ENCODE data around the gene PGS1.

Gene PGS1

GRCh38 chr17:78428025-78428575 is 49.7 kb downstream of the PGS1 start:
- H3K4me3 ChIP-seq (ENCODE audit: low read depth in 1 of 2, low read length in 2 of 2), result no peak overlapping the region
- no peaks in the 10 kb centered on the region for H3K9me3 ChIP-seq (ENCODE audit: low read length)
- no peak overlapping the region for H3K27ac ChIP-seq (ENCODE audit: low read depth, low read length)
- no peaks in the 10 kb centered on the region for H3K27me3 ChIP-seq (ENCODE audit: control insufficient read depth in 1 of 2, insufficient read depth in 2 of 2, low read length in 2 of 2)
- peaks cover 25% of the 10 kb centered on the region for H3K36me3 ChIP-seq (ENCODE audit: insufficient read depth, low read length)
- H3K9ac ChIP-seq (ENCODE audit: low read length), result no peak overlapping the region
- peaks cover 5% of the 10 kb centered on the region for H3K4me1 ChIP-seq (ENCODE audit: insufficient read depth, low read length)

GRCh38 chr17:78428836-78429617 is 50.6 kb downstream of the PGS1 start:
- Histone ChIP-seq H3K9ac (ENCODE audit: low read length) (no peak overlapping the region), H3K27ac (ENCODE audit: low read depth, low read length) (no peak overlapping the region), H3K9me3 (ENCODE audit: low read length) (no peaks in the 10 kb centered on the region), H3K4me3 (ENCODE audit: low read depth in 1 of 2, low read length in 2 of 2) (no peak overlapping the region), H3K27me3 (ENCODE audit: control insufficient read depth in 1 of 2, insufficient read depth in 2 of 2, low read length in 2 of 2) (no peaks in the 10 kb centered on the region), H3K4me1 (ENCODE audit: insufficient read depth, low read length) (peaks cover 5% of the 10 kb centered on the region), H3K36me3 (ENCODE audit: insufficient read depth, low read length) (peaks cover 17% of the 10 kb centered on the region)

- Histone ChIP-seq H3K9me3 (ENCODE audit: low read length) (no peaks in the 10 kb centered on the region), H3K9ac (ENCODE audit: low read length) (no peak overlapping the region), H3K27me3 (ENCODE audit: control insufficient read depth in 1 of 2, insufficient read depth in 2 of 2, low read length in 2 of 2) (no peaks in the 10 kb centered on the region), H3K36me3 (ENCODE audit: insufficient read depth, low read length) (peaks cover 12% of the 10 kb centered on the region), H3K4me3 (ENCODE audit: low read depth in 1 of 2, low read length in 2 of 2) (no peak overlapping the region), H3K27ac (ENCODE audit: low read depth, low read length) (no peak overlapping the region), H3K4me1 (ENCODE audit: insufficient read depth, low read length) (peaks cover 5% of the 10 kb centered on the region)
These were observed 51.2 kb downstream of the PGS1 start for GRCh38 chr17:78429618-78429995.

- H3K9ac ChIP-seq (ENCODE audit: low read length), result no peak overlapping the region
- peaks cover 4% of the 10 kb centered on the region for H3K36me3 ChIP-seq (ENCODE audit: insufficient read depth, low read length)
- no peaks in the 10 kb centered on the region for H3K9me3 ChIP-seq (ENCODE audit: low read length)
- no peak overlapping the region for H3K4me3 ChIP-seq (ENCODE audit: low read depth in 1 of 2, low read length in 2 of 2)
- H3K4me1 ChIP-seq (ENCODE audit: insufficient read depth, low read length), result peaks cover 5% of the 10 kb centered on the region
- no peak overlapping the region for H3K27ac ChIP-seq (ENCODE audit: low read depth, low read length)
- no peaks in the 10 kb centered on the region for H3K27me3 ChIP-seq (ENCODE audit: control insufficient read depth in 1 of 2, insufficient read depth in 2 of 2, low read length in 2 of 2)
These were observed 52.6 kb downstream of the PGS1 start for GRCh38 chr17:78430892-78431691.

- no peak overlapping the region for H3K4me3 ChIP-seq (ENCODE audit: low read depth in 1 of 2, low read length in 2 of 2)
- H3K36me3 ChIP-seq (ENCODE audit: insufficient read depth, low read length), result peaks cover 4% of the 10 kb centered on the region
- H3K9me3 ChIP-seq (ENCODE audit: low read length), result no peaks in the 10 kb centered on the region
- H3K27ac ChIP-seq (ENCODE audit: low read depth, low read length), result no peak overlapping the region
- no peaks in the 10 kb centered on the region for H3K27me3 ChIP-seq (ENCODE audit: control insufficient read depth in 1 of 2, insufficient read depth in 2 of 2, low read length in 2 of 2)
- no peak overlapping the region for H3K9ac ChIP-seq (ENCODE audit: low read length)
- H3K4me1 ChIP-seq (ENCODE audit: insufficient read depth, low read length), result peaks cover 5% of the 10 kb centered on the region
These were observed 53.2 kb downstream of the PGS1 start for GRCh38 chr17:78431692-78431958.

- no peaks in the 10 kb centered on the region for H3K27me3 ChIP-seq (ENCODE audit: control insufficient read depth in 1 of 2, insufficient read depth in 2 of 2, low read length in 2 of 2)
- H3K4me3 ChIP-seq (ENCODE audit: low read depth in 1 of 2, low read length in 2 of 2), result no peak overlapping the region
- peaks cover 4% of the 10 kb centered on the region for H3K36me3 ChIP-seq (ENCODE audit: insufficient read depth, low read length)
- no peak overlapping the region for H3K27ac ChIP-seq (ENCODE audit: low read depth, low read length)
- peaks cover 5% of the 10 kb centered on the region for H3K4me1 ChIP-seq (ENCODE audit: insufficient read depth, low read length)
- H3K9ac ChIP-seq (ENCODE audit: low read length), result no peak overlapping the region
- H3K9me3 ChIP-seq (ENCODE audit: low read length), result no peaks in the 10 kb centered on the region
These were observed 54.0 kb downstream of the PGS1 start for GRCh38 chr17:78432226-78433012.

- Histone ChIP-seq H3K4me1 (ENCODE audit: insufficient read depth, low read length) (peaks cover 5% of the 10 kb centered on the region), H3K4me3 (ENCODE audit: low read depth in 1 of 2, low read length in 2 of 2) (no peak overlapping the region), H3K9me3 (ENCODE audit: low read length) (no peaks in the 10 kb centered on the region), H3K27ac (ENCODE audit: low read depth, low read length) (no peak overlapping the region), H3K27me3 (ENCODE audit: control insufficient read depth in 1 of 2, insufficient read depth in 2 of 2, low read length in 2 of 2) (peaks cover 0 to 5% of the 10 kb centered on the region in 2 donors), H3K9ac (ENCODE audit: low read length) (no peak overlapping the region), H3K36me3 (ENCODE audit: insufficient read depth, low read length) (peaks cover 4% of the 10 kb centered on the region)
These were observed 54.7 kb downstream of the PGS1 start for GRCh38 chr17:78433013-78433727.

- no peak overlapping the region for H3K27ac ChIP-seq (ENCODE audit: low read depth, low read length)
- H3K9me3 ChIP-seq (ENCODE audit: low read length), result no peaks in the 10 kb centered on the region
- H3K4me3 ChIP-seq (ENCODE audit: low read depth in 1 of 2, low read length in 2 of 2), result no peak overlapping the region
- no peak overlapping the region for H3K9ac ChIP-seq (ENCODE audit: low read length)
- peaks cover 4% of the 10 kb centered on the region for H3K36me3 ChIP-seq (ENCODE audit: insufficient read depth, low read length)
- H3K27me3 ChIP-seq (ENCODE audit: control insufficient read depth in 1 of 2, insufficient read depth in 2 of 2, low read length in 2 of 2), result peaks cover 0 to 5% of the 10 kb centered on the region in 2 donors
- peaks cover 5% of the 10 kb centered on the region for H3K4me1 ChIP-seq (ENCODE audit: insufficient read depth, low read length)
These were observed 55.4 kb downstream of the PGS1 start for GRCh38 chr17:78433780-78434335.

GRCh38 chr17:78434455-78435329 is 56.2 kb downstream of the PGS1 start:
- no peak overlapping the region for H3K4me3 ChIP-seq (ENCODE audit: low read depth in 1 of 2, low read length in 2 of 2)
- no peak overlapping the region for H3K9ac ChIP-seq (ENCODE audit: low read length)
- H3K9me3 ChIP-seq (ENCODE audit: low read length), result no peaks in the 10 kb centered on the region
- H3K27ac ChIP-seq (ENCODE audit: low read depth, low read length), result no peak overlapping the region
- no peaks in the 10 kb centered on the region for H3K36me3 ChIP-seq (ENCODE audit: insufficient read depth, low read length)
- H3K27me3 ChIP-seq (ENCODE audit: control insufficient read depth in 1 of 2, insufficient read depth in 2 of 2, low read length in 2 of 2), result peaks cover 0 to 5% of the 10 kb centered on the region in 2 donors
- peaks cover 5% of the 10 kb centered on the region for H3K4me1 ChIP-seq (ENCODE audit: insufficient read depth, low read length)
